Measurements from ENCODE around the gene TMEM117. TPM values are rescaled to one million over a fixed set of nuclear protein-coding genes. Genes with fewer than 3 reads are reported as not detected.
"Not testable (repeated sequence)": the region's sequence is repeated elsewhere in the genome, so short reads cannot be mapped to it uniquely, and the experiment has no call there.

The TMEM117 gene
- total and polyA plus RNA-seq, 4 donors = 1.6 to 10.6 (median 5.1) TPM

- ATAC-seq (ENCODE audit: low FRiP score) (no peak), DNase-seq (no peak)
- Histone ChIP-seq H3K27me3 (ENCODE audit: control insufficient read depth in 1 of 2, insufficient read depth in 2 of 2, low read length in 1 of 2) (no peaks in the 10 kb centered on the region), H3K27ac (ENCODE audit: low read depth in 1 of 2, low read length in 2 of 2) (no peak overlapping the region), H3K4me3 (ENCODE audit: low read length in 2 of 2) (no peak overlapping the region), H3K36me3 (ENCODE audit: control insufficient read depth in 1 of 2, insufficient read depth in 2 of 2, low read length in 1 of 2) (no peaks in the 10 kb centered on the region), H3K9me3 (ENCODE audit: control insufficient read depth, low read length) (no peaks in the 10 kb centered on the region), H3K4me1 (ENCODE audit: control insufficient read depth in 1 of 2, insufficient read depth in 2 of 2, low read length in 2 of 2) (no peaks in the 10 kb centered on the region)
- 80 to 83% methylated on average over 5 of the region's 5 CpGs for WGBS, 2 donors
- intact Hi-C loops (cut with DNase I) = no loop called here
Observed at GRCh38 chr12:44377443-44378187, 541.7 kb downstream of the TMEM117 start.

DNA sequence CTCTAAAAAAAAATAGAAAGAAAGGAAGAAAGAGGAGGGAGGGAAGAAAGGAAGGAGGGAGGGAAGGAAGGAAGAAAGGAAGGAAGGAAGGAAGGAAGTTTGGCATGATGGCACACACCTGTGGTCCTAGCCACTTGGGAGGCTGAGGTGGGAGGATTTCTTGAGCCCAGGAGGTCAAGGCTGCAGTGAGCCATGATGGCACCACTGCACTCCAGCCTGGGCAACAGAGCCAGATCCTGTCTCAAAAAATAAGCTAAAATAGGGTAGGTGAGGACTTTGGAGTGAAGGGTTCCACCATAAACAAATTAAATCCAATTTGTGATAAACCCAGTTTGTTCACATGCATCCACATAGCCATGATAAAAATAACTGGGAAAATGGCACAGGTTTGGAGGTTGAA lies 543.2 kb downstream of the TMEM117 start:
- H3K4me3 ChIP-seq (ENCODE audit: low read length in 2 of 2); intact Hi-C loops (cut with DNase I); H3K27me3 ChIP-seq (ENCODE audit: control insufficient read depth in 1 of 2, insufficient read depth in 2 of 2, low read length in 1 of 2); H3K9me3 ChIP-seq (ENCODE audit: control insufficient read depth, low read length); DNase-seq; H3K27ac ChIP-seq (ENCODE audit: low read depth in 1 of 2, low read length in 2 of 2); H3K36me3 ChIP-seq (ENCODE audit: control insufficient read depth in 1 of 2, insufficient read depth in 2 of 2, low read length in 1 of 2); H3K4me1 ChIP-seq (ENCODE audit: control insufficient read depth in 1 of 2, insufficient read depth in 2 of 2, low read length in 2 of 2); ATAC-seq (ENCODE audit: low FRiP score): not testable (repeated sequence)

- Histone ChIP-seq H3K27ac (ENCODE audit: low read depth in 1 of 2, low read length in 2 of 2) (no peak overlapping the region), H3K4me1 (ENCODE audit: control insufficient read depth in 1 of 2, insufficient read depth in 2 of 2, low read length in 2 of 2) (no peaks in the 10 kb centered on the region), H3K36me3 (ENCODE audit: control insufficient read depth in 1 of 2, insufficient read depth in 2 of 2, low read length in 1 of 2) (no peaks in the 10 kb centered on the region), H3K4me3 (ENCODE audit: low read length in 2 of 2) (no peak overlapping the region), H3K27me3 (ENCODE audit: control insufficient read depth in 1 of 2, insufficient read depth in 2 of 2, low read length in 1 of 2) (no peaks in the 10 kb centered on the region), H3K9me3 (ENCODE audit: control insufficient read depth, low read length) (no peaks in the 10 kb centered on the region)
- intact Hi-C loops (cut with DNase I) = no loop called here
- ATAC-seq (ENCODE audit: low FRiP score) = no peak
- DNase-seq = no peak
- WGBS, 2 donors = 42 to 46% methylated on average over 3 of the region's 3 CpGs
Observed at GRCh38 chr12:44379831-44380230, 544.0 kb downstream of the TMEM117 start.

DNA sequence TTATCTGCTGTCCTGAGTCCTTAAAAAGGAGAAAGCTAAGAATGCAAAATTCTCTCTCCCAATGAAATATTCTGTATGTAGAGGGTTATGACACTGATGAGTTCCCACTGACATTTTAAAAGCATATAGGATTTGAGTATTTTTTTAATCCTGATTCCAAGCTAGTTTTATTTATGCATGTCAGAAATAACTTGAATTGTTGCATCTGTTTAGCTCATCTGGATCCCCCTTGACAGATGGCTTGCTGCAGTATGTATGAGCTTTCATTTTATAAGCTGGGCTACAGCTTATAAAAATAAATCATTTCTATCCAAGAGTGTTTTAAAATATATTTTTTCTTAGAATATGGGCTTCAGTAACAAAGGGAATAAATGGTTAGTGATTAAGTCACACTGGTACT lies 545.0 kb downstream of the TMEM117 start:
- no peak for DNase-seq
- no peaks in the 10 kb centered on the region for H3K9me3 ChIP-seq (ENCODE audit: control insufficient read depth, low read length)
- intact Hi-C loops (cut with DNase I) = no loop called here
- H3K27ac ChIP-seq (ENCODE audit: low read depth in 1 of 2, low read length in 2 of 2) = no peak overlapping the region
- no peak for ATAC-seq (ENCODE audit: low FRiP score)
- no peak overlapping the region for H3K4me3 ChIP-seq (ENCODE audit: low read length in 2 of 2)
- no peaks in the 10 kb centered on the region for H3K27me3 ChIP-seq (ENCODE audit: control insufficient read depth in 1 of 2, insufficient read depth in 2 of 2, low read length in 1 of 2)
- no peaks in the 10 kb centered on the region for H3K4me1 ChIP-seq (ENCODE audit: control insufficient read depth in 1 of 2, insufficient read depth in 2 of 2, low read length in 2 of 2)
- H3K36me3 ChIP-seq (ENCODE audit: control insufficient read depth in 1 of 2, insufficient read depth in 2 of 2, low read length in 1 of 2) = no peaks in the 10 kb centered on the region

DNA sequence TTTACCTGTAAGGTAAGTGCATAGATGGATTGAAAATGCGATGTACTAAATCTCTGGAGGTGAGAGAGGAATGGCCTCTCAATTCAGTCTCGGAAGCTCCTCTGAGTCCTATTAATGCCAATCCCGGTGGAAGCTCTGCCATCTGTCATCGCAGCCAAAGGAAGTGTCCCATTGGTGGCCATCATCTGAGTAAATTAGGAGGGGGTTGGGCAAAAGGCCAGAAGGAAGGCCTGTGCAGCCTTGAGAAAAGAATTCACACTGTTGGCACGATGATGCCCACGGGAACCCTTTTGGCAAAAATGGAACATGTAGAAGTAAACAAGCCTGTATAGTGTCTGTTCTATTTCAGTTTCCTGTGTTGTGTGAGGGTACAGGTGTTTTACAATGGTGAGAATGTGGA lies 545.5 kb downstream of the TMEM117 start:
- intact Hi-C loops (cut with DNase I) = no loop called here
- no peak for ATAC-seq (ENCODE audit: low FRiP score)
- no peak overlapping the region for H3K27ac ChIP-seq (ENCODE audit: low read depth in 1 of 2, low read length in 2 of 2)
- H3K9me3 ChIP-seq (ENCODE audit: control insufficient read depth, low read length) = no peaks in the 10 kb centered on the region
- H3K27me3 ChIP-seq (ENCODE audit: control insufficient read depth in 1 of 2, insufficient read depth in 2 of 2, low read length in 1 of 2) = no peaks in the 10 kb centered on the region
- WGBS, 2 donors = 85 to 90% methylated on average over 6 of the region's 6 CpGs
- no peaks in the 10 kb centered on the region for H3K36me3 ChIP-seq (ENCODE audit: control insufficient read depth in 1 of 2, insufficient read depth in 2 of 2, low read length in 1 of 2)
- no peak overlapping the region for H3K4me3 ChIP-seq (ENCODE audit: low read length in 2 of 2)
- no peak for DNase-seq
- no peaks in the 10 kb centered on the region for H3K4me1 ChIP-seq (ENCODE audit: control insufficient read depth in 1 of 2, insufficient read depth in 2 of 2, low read length in 2 of 2)

DNA sequence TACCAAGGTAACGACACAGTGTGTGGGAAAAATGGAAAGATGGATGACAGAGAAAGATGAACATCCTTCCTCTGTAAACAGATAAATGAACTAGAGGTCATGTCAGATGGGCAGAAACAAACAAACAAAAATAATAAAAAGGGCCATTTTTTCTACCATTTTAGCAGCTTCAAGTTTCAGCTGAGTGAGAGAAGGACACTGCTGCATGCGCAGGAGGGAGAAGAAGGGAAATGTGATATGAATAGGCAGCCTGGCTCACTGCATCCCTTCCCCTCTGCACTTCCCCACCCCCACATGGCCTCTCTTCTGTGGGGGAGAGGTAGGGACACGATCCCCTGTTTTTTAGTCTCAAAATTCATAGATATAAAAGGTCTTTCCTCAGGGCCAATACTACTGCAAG lies 548.3 kb downstream of the TMEM117 start:
- H3K27ac ChIP-seq (ENCODE audit: low read depth in 1 of 2, low read length in 2 of 2) = no peak overlapping the region
- peaks cover 0 to 4% of the 10 kb centered on the region in 2 donors for H3K36me3 ChIP-seq (ENCODE audit: control insufficient read depth in 1 of 2, insufficient read depth in 2 of 2, low read length in 1 of 2)
- H3K9me3 ChIP-seq (ENCODE audit: control insufficient read depth, low read length) = no peaks in the 10 kb centered on the region
- WGBS, 2 donors = 77 to 83% methylated on average over 3 of the region's 3 CpGs
- H3K4me1 ChIP-seq (ENCODE audit: control insufficient read depth in 1 of 2, insufficient read depth in 2 of 2, low read length in 2 of 2) = no peaks in the 10 kb centered on the region
- H3K4me3 ChIP-seq (ENCODE audit: low read length in 2 of 2) = no peak overlapping the region
- DNase-seq (no peak), ATAC-seq (ENCODE audit: low FRiP score) (no peak)
- no peaks in the 10 kb centered on the region for H3K27me3 ChIP-seq (ENCODE audit: control insufficient read depth in 1 of 2, insufficient read depth in 2 of 2, low read length in 1 of 2)
- intact Hi-C loops (cut with DNase I) = no loop called here

DNA sequence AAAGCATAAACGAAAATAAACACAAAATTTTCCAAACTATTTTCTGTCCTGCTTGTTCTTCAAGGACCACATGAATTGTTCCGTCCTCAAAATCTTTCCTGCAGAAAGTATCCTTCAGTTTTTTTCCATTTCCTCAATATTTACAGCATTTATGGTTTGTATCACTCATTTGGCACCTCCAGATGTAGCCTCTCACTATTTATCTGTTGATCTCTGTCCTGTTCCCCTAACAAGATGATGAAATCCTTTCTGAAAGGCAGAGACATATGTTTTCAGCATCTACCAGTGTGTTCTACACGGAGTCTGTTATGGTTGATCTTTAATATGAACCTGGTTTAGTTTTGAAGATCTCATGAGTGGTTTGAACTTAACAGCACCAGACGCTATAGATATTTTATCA lies 550.1 kb downstream of the TMEM117 start:
- H3K27ac ChIP-seq (ENCODE audit: low read depth in 1 of 2, low read length in 2 of 2) = no peak overlapping the region
- 82 to 85% methylated on average over 4 of the region's 4 CpGs for WGBS, 2 donors
- H3K27me3 ChIP-seq (ENCODE audit: control insufficient read depth in 1 of 2, insufficient read depth in 2 of 2, low read length in 1 of 2) = no peaks in the 10 kb centered on the region
- H3K4me3 ChIP-seq (ENCODE audit: low read length in 2 of 2) = no peak overlapping the region
- ATAC-seq (ENCODE audit: low FRiP score) (no peak), DNase-seq (no peak)
- intact Hi-C loops (cut with DNase I) = no loop called here
- no peaks in the 10 kb centered on the region for H3K9me3 ChIP-seq (ENCODE audit: control insufficient read depth, low read length)
- no peaks in the 10 kb centered on the region for H3K4me1 ChIP-seq (ENCODE audit: control insufficient read depth in 1 of 2, insufficient read depth in 2 of 2, low read length in 2 of 2)
- peaks cover 0 to 4% of the 10 kb centered on the region in 2 donors for H3K36me3 ChIP-seq (ENCODE audit: control insufficient read depth in 1 of 2, insufficient read depth in 2 of 2, low read length in 1 of 2)

DNA sequence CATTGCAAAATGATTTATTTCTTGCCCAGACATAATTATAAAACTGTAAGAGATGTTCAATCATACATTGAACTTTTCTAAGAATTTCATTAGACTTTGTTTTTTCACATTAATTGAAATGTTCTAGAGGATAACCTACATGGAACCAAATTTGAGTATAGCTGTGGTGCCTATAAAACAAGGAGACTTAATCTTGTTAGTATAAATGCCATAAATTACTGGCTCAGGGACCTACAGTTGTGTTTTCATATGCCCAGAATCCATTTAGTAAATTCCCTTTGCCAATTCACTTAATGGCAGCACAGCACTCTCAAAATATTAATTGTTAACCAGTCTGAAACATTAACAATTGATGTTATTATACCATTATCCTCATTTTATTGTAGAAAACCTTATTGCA lies 551.7 kb downstream of the TMEM117 start:
- Histone ChIP-seq H3K4me3 (ENCODE audit: low read length in 2 of 2) (no peak overlapping the region), H3K36me3 (ENCODE audit: control insufficient read depth in 1 of 2, insufficient read depth in 2 of 2, low read length in 1 of 2) (peaks cover 0 to 4% of the 10 kb centered on the region in 2 donors), H3K27ac (ENCODE audit: low read depth in 1 of 2, low read length in 2 of 2) (no peak overlapping the region), H3K9me3 (ENCODE audit: control insufficient read depth, low read length) (no peaks in the 10 kb centered on the region), H3K27me3 (ENCODE audit: control insufficient read depth in 1 of 2, insufficient read depth in 2 of 2, low read length in 1 of 2) (no peaks in the 10 kb centered on the region), H3K4me1 (ENCODE audit: control insufficient read depth in 1 of 2, insufficient read depth in 2 of 2, low read length in 2 of 2) (no peaks in the 10 kb centered on the region)
- intact Hi-C loops (cut with DNase I) = no loop called here
- no peak for DNase-seq
- ATAC-seq (ENCODE audit: low FRiP score) = no peak

- no peak for ATAC-seq (ENCODE audit: low FRiP score)
- H3K27ac ChIP-seq (ENCODE audit: low read depth in 1 of 2, low read length in 2 of 2) = no peak overlapping the region
- 93 to 95% methylated on average over 2 of the region's 2 CpGs for WGBS, 2 donors
- H3K27me3 ChIP-seq (ENCODE audit: control insufficient read depth in 1 of 2, insufficient read depth in 2 of 2, low read length in 1 of 2) = no peaks in the 10 kb centered on the region
- no peak for DNase-seq
- no peaks in the 10 kb centered on the region for H3K4me1 ChIP-seq (ENCODE audit: control insufficient read depth in 1 of 2, insufficient read depth in 2 of 2, low read length in 2 of 2)
- H3K36me3 ChIP-seq (ENCODE audit: control insufficient read depth in 1 of 2, insufficient read depth in 2 of 2, low read length in 1 of 2) = peaks cover 0 to 4% of the 10 kb centered on the region in 2 donors
- intact Hi-C loops (cut with DNase I) = no loop called here
- H3K9me3 ChIP-seq (ENCODE audit: control insufficient read depth, low read length) = no peaks in the 10 kb centered on the region
- no peak overlapping the region for H3K4me3 ChIP-seq (ENCODE audit: low read length in 2 of 2)
Observed at GRCh38 chr12:44389038-44389437, 553.2 kb downstream of the TMEM117 start.

Data from aorta (tissue), 5 donors.